Uterus (tissue), 4 donors: ENCODE results near the gene ST8SIA5. TPM values are rescaled to one million over a fixed set of nuclear protein-coding genes. Genes with fewer than 3 reads are reported as not detected.

ENCODE experiments used
- DNase-seq, 2 donors: peaks; one replicate each; pipeline ENCODE4 v3.0.0-alpha.2; 2019 to 2020
- H3K27ac ChIP-seq, 2 donors: fragments of 200-600 bp; sonication (generic); 1 replicate in 1 of 2; 2 replicates in 1 of 2; pipeline ENCODE4 v1.5.1; 2016 to 2018
- H3K27me3 ChIP-seq, 2 donors: fragments of 200-600 bp; sonication (generic); one replicate each; pipeline ENCODE4 v1.5.1; 2018 to 2019; ENCODE audit warnings: control low read depth in 1 of 2
- H3K36me3 ChIP-seq, 2 donors: fragments of 200-600 bp; sonication (generic); one replicate each; pipeline ENCODE4 v1.5.1; 2019; ENCODE audit warnings: control low read depth in 1 of 2
- H3K4me1 ChIP-seq, 2 donors: fragments of 200-600 bp; sonication (generic); one replicate each; pipeline ENCODE4 v1.5.1; 2018 to 2019; ENCODE audit warnings: control low read depth in 1 of 2
- H3K4me3 ChIP-seq, 2 donors: fragments of 200-600 bp; sonication (generic); 1 replicate in 1 of 2; 2 replicates in 1 of 2; pipeline ENCODE4 v1.5.1; 2018 to 2019; ENCODE audit warnings: mild to moderate bottlenecking in 1 of 2
- H3K9me3 ChIP-seq, 2 donors: fragments of 200-600 bp; sonication (generic); one replicate each; pipeline ENCODE4 v1.5.1; 2019; ENCODE audit warnings: control low read depth in 1 of 2
- CTCF ChIP-seq, 4 experiments: fragments of 200-600 bp in 2 of 4; fragments of 450-650 bp in 2 of 4; sonication (generic) in 2 of 4; IDR thresholded peaks; one replicate each; pipeline ENCODE4 v1.5.1; 2016 to 2019; ENCODE audit warnings: antibody characterized with exemption in 4 of 4, mild to moderate bottlenecking in 2 of 4, moderate library complexity in 1 of 4
- POLR2A ChIP-seq, 2 donors: fragments of 450-650 bp; IDR thresholded peaks; one replicate each; pipeline ENCODE4 v1.6.1; 2016; ENCODE audit warnings: antibody characterized with exemption in 2 of 2, mild to moderate bottlenecking in 1 of 2, moderate library complexity in 1 of 2
- intact Hi-C: fragments of 100-400 bp; cut with DNase I; formaldehyde crosslinking; loops from one replicate; pipeline ENCODE4 v1.15.1; 2023; ENCODE audit warnings: low total_unique reads
- total RNA-seq, 4 donors: library from RNA; depleted of rRNA in 3 of 4; stranded (reverse); fragments of >200 nt in 3 of 4; gene quantifications; one replicate each; pipeline versions ENCODE4 v1.1.0 to v1.2.4, GENCODE V29; 2014 to 2023
- donor health status: DM: yes; HTN: yes; CAD: no.

ST8SIA5 gene
- total RNA-seq, 4 donors from 2014 or later, result 0.76 TPM; not detected in 3

- no peak for TF ChIP-seq POLR2A (IDR thresholded peaks at IDR 0.05)
- no peak for TF ChIP-seq CTCF (IDR thresholded peaks at IDR 0.05)
- Histone ChIP-seq H3K27me3 (no peaks in the 10 kb centered on the region), H3K27ac (no peak overlapping the region), H3K4me3 (no peak overlapping the region), H3K36me3 (no peaks in the 10 kb centered on the region), H3K9me3 (no peaks in the 10 kb centered on the region), H3K4me1 (no peaks in the 10 kb centered on the region)
- DNase-seq, result no peak
- intact Hi-C loops, result no loop called here
Observed at GRCh38 chr18:46725310-46725709, 31.5 kb downstream of the ST8SIA5 start.

GRCh38 chr18:46723856-46724415 is 32.9 kb downstream of the ST8SIA5 start:
- TF ChIP-seq CTCF (IDR thresholded peaks at IDR 0.05) (no peak), POLR2A (IDR thresholded peaks at IDR 0.05) (no peak)
- H3K4me3 ChIP-seq, result no peak overlapping the region
- H3K9me3 ChIP-seq, result no peaks in the 10 kb centered on the region
- H3K27ac ChIP-seq, result no peak overlapping the region
- H3K27me3 ChIP-seq, result no peaks in the 10 kb centered on the region
- intact Hi-C loops, result no loop called here
- DNase-seq, result no peak
- H3K4me1 ChIP-seq, result no peaks in the 10 kb centered on the region
- no peaks in the 10 kb centered on the region for H3K36me3 ChIP-seq

- TF ChIP-seq POLR2A (IDR thresholded peaks at IDR 0.05), result no peak
- no peak for TF ChIP-seq CTCF (IDR thresholded peaks at IDR 0.05)
- Histone ChIP-seq H3K27me3 (no peaks in the 10 kb centered on the region), H3K4me3 (no peak overlapping the region), H3K27ac (no peak overlapping the region), H3K36me3 (no peaks in the 10 kb centered on the region), H3K4me1 (no peaks in the 10 kb centered on the region), H3K9me3 (no peaks in the 10 kb centered on the region)
- no peak for DNase-seq
- intact Hi-C loops, result no loop called here
Observed at GRCh38 chr18:46722051-46722450, 34.8 kb downstream of the ST8SIA5 start.

GRCh38 chr18:46721331-46721730 is 35.5 kb downstream of the ST8SIA5 start:
- TF ChIP-seq CTCF (IDR thresholded peaks at IDR 0.05), result no peak
- TF ChIP-seq POLR2A (IDR thresholded peaks at IDR 0.05), result no peak
- Histone ChIP-seq H3K4me1 (no peaks in the 10 kb centered on the region), H3K9me3 (no peaks in the 10 kb centered on the region), H3K27ac (no peak overlapping the region), H3K4me3 (no peak overlapping the region), H3K27me3 (no peaks in the 10 kb centered on the region), H3K36me3 (no peaks in the 10 kb centered on the region)
- no peak for DNase-seq
- intact Hi-C loops, result no loop called here

- no peak for TF ChIP-seq CTCF (IDR thresholded peaks at IDR 0.05)
Observed at GRCh38 chr18:46720521-46720920, 36.3 kb downstream of the ST8SIA5 start.

More at GRCh38 chr18:46720521-46720920, 36.3 kb downstream of the ST8SIA5 start:
- H3K4me1 ChIP-seq, result no peaks in the 10 kb centered on the region
- H3K36me3 ChIP-seq, result no peaks in the 10 kb centered on the region
- no peak overlapping the region for H3K4me3 ChIP-seq
- H3K9me3 ChIP-seq, result no peaks in the 10 kb centered on the region
- H3K27me3 ChIP-seq, result no peaks in the 10 kb centered on the region
- no peak for DNase-seq
- intact Hi-C loops, result no loop called here
- H3K27ac ChIP-seq, result no peak overlapping the region
